Renal pelvis (tissue), 12 donors: Measurements from ENCODE around the gene RP2. TPM values are rescaled to one million over a fixed set of nuclear protein-coding genes. Genes with fewer than 3 reads are reported as not detected.

Experiments used
- DNase-seq: peaks from one replicate; pipeline ENCODE4 v3.0.0-alpha.2; 2013
- long read RNA-seq, 16 experiments: transcript quantifications; one replicate each; lab custom pipeline, GENCODE V29; 2026
- polyA plus RNA-seq, 3 donors: library from polyadenylated mRNA; unstranded; fragments of 120-200 nt; gene quantifications; one replicate each; pipeline ENCODE4 v1.2.1, GENCODE V29; 2013; ENCODE audit not compliant: insufficient read length in 3 of 3

RP2 gene
- 10 to 100 TPM; 10.8 to 13.2 (median 12.5) TPM for polyA plus RNA-seq
- long read RNA-seq, donor 1, partial matches to known transcripts, result 5 of 9 reads
- long read RNA-seq, donor 1, other reads (novel, unspliced or antisense), result 0 of 9 reads
- long read RNA-seq, donor 2, transcript RP2-201 (5 exons, 3,803 nt), result major isoform, 5 of 5 reads
- long read RNA-seq, donor 2, partial matches to known transcripts, result 0 of 5 reads
- long read RNA-seq, donor 2, other reads (novel, unspliced or antisense), result 0 of 5 reads
- long read RNA-seq, donor 3, partial matches to known transcripts, result 0 of 4 reads
- long read RNA-seq, donor 3, other reads (novel, unspliced or antisense), result 0 of 4 reads
- long read RNA-seq, donor 4, transcript RP2-201 (5 exons, 3,803 nt), result major isoform, 5 of 5 reads
- long read RNA-seq, donor 4, partial matches to known transcripts, result 0 of 5 reads
- long read RNA-seq, donor 4, other reads (novel, unspliced or antisense), result 0 of 5 reads
- long read RNA-seq, donor 5, partial matches to known transcripts, result 0 of 2 reads
- long read RNA-seq, donor 5, other reads (novel, unspliced or antisense), result 0 of 2 reads
- long read RNA-seq, donor 6, transcript RP2-201 (5 exons, 3,803 nt), result major isoform, 5 of 5 reads
- long read RNA-seq, donor 6, partial matches to known transcripts, result 0 of 5 reads
- long read RNA-seq, donor 6, other reads (novel, unspliced or antisense), result 0 of 5 reads
- long read RNA-seq, donor 7, transcript RP2-201 (5 exons, 3,803 nt), result major isoform, 5 of 5 reads
- long read RNA-seq, donor 7, partial matches to known transcripts, result 0 of 5 reads
- long read RNA-seq, donor 7, other reads (novel, unspliced or antisense), result 0 of 5 reads
- long read RNA-seq, donor 8, partial matches to known transcripts, result 0 of 3 reads
- long read RNA-seq, donor 8, other reads (novel, unspliced or antisense), result 0 of 3 reads
- long read RNA-seq, donor 9, partial matches to known transcripts, result 5 of 7 reads
- long read RNA-seq, donor 9, other reads (novel, unspliced or antisense), result 0 of 7 reads
- long read RNA-seq, donor 10, partial matches to known transcripts, result 0 of 3 reads
- long read RNA-seq, donor 10, other reads (novel, unspliced or antisense), result 0 of 3 reads
- long read RNA-seq, donor 11, partial matches to known transcripts, result 0 of 1 reads
- long read RNA-seq, donor 11, other reads (novel, unspliced or antisense), result 0 of 1 reads
- long read RNA-seq, donor 12, transcript RP2-201 (5 exons, 3,803 nt), result major isoform, 7 of 7 reads
- long read RNA-seq, donor 12, partial matches to known transcripts, result 0 of 7 reads
- long read RNA-seq, donor 12, other reads (novel, unspliced or antisense), result 0 of 7 reads
- long read RNA-seq, donor 13, transcript RP2-201 (5 exons, 3,803 nt), result major isoform, 6 of 6 reads
- long read RNA-seq, donor 13, partial matches to known transcripts, result 0 of 6 reads
- long read RNA-seq, donor 13, other reads (novel, unspliced or antisense), result 0 of 6 reads
- long read RNA-seq, donor 14, transcript RP2-201 (5 exons, 3,803 nt), result major isoform, 6 of 6 reads
- long read RNA-seq, donor 14, partial matches to known transcripts, result 0 of 6 reads
- long read RNA-seq, donor 14, other reads (novel, unspliced or antisense), result 0 of 6 reads
- long read RNA-seq, donor 15, partial matches to known transcripts, result 13 of 16 reads
- long read RNA-seq, donor 15, other reads (novel, unspliced or antisense), result 0 of 16 reads
- long read RNA-seq, donor 16, transcript RP2-201 (5 exons, 3,803 nt), result major isoform, 7 of 27 reads
- long read RNA-seq, donor 16, partial matches to known transcripts, result 20 of 27 reads
- long read RNA-seq, donor 16, other reads (novel, unspliced or antisense), result 0 of 27 reads

GRCh38 chrX:46836701-46837557, at the start of gene RP2:
RP2 (plus strand) TSS chrX:46837043; CDS start chrX:46837101, 58 bp downstream.
- DNase-seq, result peak; percentile 92

- DNase-seq, result no peak
These were observed 47.9 kb upstream of the RP2 start for GRCh38 chrX:46788902-46789301.

- peak; percentile 9 for DNase-seq
These were observed 44.7 kb upstream of the RP2 start for GRCh38 chrX:46791927-46792809.

GRCh38 chrX:46792810-46793188, 44.0 kb upstream of the RP2 start:
- DNase-seq, result no peak

GRCh38 chrX:46793386-46794143, 43.3 kb upstream of the RP2 start:
- DNase-seq, result no peak

GRCh38 chrX:46796574-46797191, 40.2 kb upstream of the RP2 start:
- DNase-seq, result peak; percentile 42

GRCh38 chrX:46803140-46803539, 33.7 kb upstream of the RP2 start:
- no peak for DNase-seq

- no peak for DNase-seq
These were observed 31.6 kb upstream of the RP2 start for GRCh38 chrX:46805270-46805669.

GRCh38 chrX:46811121-46811520, 25.7 kb upstream of the RP2 start:
- no peak for DNase-seq

GRCh38 chrX:46812445-46812844, 24.4 kb upstream of the RP2 start:
- DNase-seq, result no peak

- no peak for DNase-seq
These were observed 21.9 kb upstream of the RP2 start for GRCh38 chrX:46814966-46815365.

GRCh38 chrX:46819136-46819535, 17.7 kb upstream of the RP2 start:
- DNase-seq, result no peak

GRCh38 chrX:46820391-46821100, 16.3 kb upstream of the RP2 start:
- DNase-seq, result no peak

- no peak for DNase-seq
These were observed 13.4 kb upstream of the RP2 start for GRCh38 chrX:46823481-46823880.

- DNase-seq, result no peak
These were observed 5.0 kb upstream of the RP2 start for GRCh38 chrX:46831765-46832327.
